OCI-LY1 (cell line): ENCODE data around the gene SDK1.

Experiments used
- H2AFZ ChIP-seq: fragments of 200-600 bp; sonication (generic), shearing (Covaris generic); 2 replicates; pipeline ENCODE4 v1.6.0; 2014; ENCODE audit warnings: antibody characterized with exemption, mild to moderate bottlenecking, low read length
- H3F3A ChIP-seq: fragments of 200-600 bp; sonication (generic), shearing (Covaris generic); 2 replicates; pipeline ENCODE4 v1.6.0; 2014; ENCODE audit warnings: mild to moderate bottlenecking, antibody characterized with exemption, low read length, moderate library complexity; ENCODE audit not compliant: insufficient read depth
- H3K27ac ChIP-seq: fragments of 200-600 bp; sonication (generic); 2 replicates; pipeline ENCODE4 v1.5.1; 2014; ENCODE audit warnings: low read length, mixed run types, mild to moderate bottlenecking, low read depth; ENCODE audit not compliant: poor library complexity, severe bottlenecking
- H3K27me3 ChIP-seq: fragments of 200-600 bp; sonication (generic); 2 replicates; pipeline ENCODE4 v1.6.0; 2014; ENCODE audit warnings: antibody characterized with exemption, mild to moderate bottlenecking, low read length, moderate library complexity; ENCODE audit not compliant: insufficient read depth
- H3K36me3 ChIP-seq: fragments of 200-600 bp; sonication (generic); 2 replicates; pipeline ENCODE4 v1.6.1; 2014; ENCODE audit warnings: mild to moderate bottlenecking, antibody characterized with exemption, low read length, moderate library complexity, mixed read lengths; ENCODE audit not compliant: insufficient read depth
- H3K4me1 ChIP-seq: fragments of 200-600 bp; sonication (generic); 2 replicates; pipeline ENCODE4 v1.5.1; 2014; ENCODE audit warnings: mild to moderate bottlenecking, low read length, moderate library complexity; ENCODE audit not compliant: insufficient read depth, severe bottlenecking
- H3K4me2 ChIP-seq: fragments of 200-600 bp; sonication (generic), shearing (Covaris generic); 2 replicates; pipeline ENCODE4 v1.6.1; 2014; ENCODE audit warnings: low read length
- H3K4me3 ChIP-seq: fragments of 200-600 bp; sonication (generic); 2 replicates; pipeline ENCODE4 v1.5.1; 2014; ENCODE audit warnings: low read length, low read depth, mild to moderate bottlenecking, mixed read lengths; ENCODE audit not compliant: poor library complexity, severe bottlenecking
- H3K79me2 ChIP-seq: fragments of 200-600 bp; shearing (Covaris generic); 2 replicates; pipeline ENCODE4 v1.6.1; 2016; ENCODE audit warnings: mixed run types, low read length, mixed read lengths; ENCODE audit not compliant: insufficient read depth
- H3K9ac ChIP-seq: fragments of 200-600 bp; sonication (generic), shearing (Covaris generic); 2 replicates; pipeline ENCODE4 v1.6.1; 2014; ENCODE audit warnings: mild to moderate bottlenecking, low read length, mixed read lengths
- H3K9me2 ChIP-seq: fragments of 200-600 bp; sonication (generic), shearing (Covaris generic); 2 replicates; pipeline ENCODE4 v1.6.1; 2014; ENCODE audit warnings: low read depth, mild to moderate bottlenecking, low read length, mixed read lengths
- H3K9me3 ChIP-seq: fragments of 200-600 bp; shearing (Covaris generic); 2 replicates; pipeline ENCODE4 v1.6.1; 2014; ENCODE audit warnings: low read length, mixed read lengths
- H4K20me1 ChIP-seq: fragments of 200-600 bp; sonication (generic), shearing (Covaris generic); 2 replicates; pipeline ENCODE4 v1.6.0; 2016; ENCODE audit warnings: mild to moderate bottlenecking, low read length; ENCODE audit not compliant: insufficient read depth
- CTCF ChIP-seq: fragments of 200-600 bp; sonication (generic), shearing (Covaris generic); IDR thresholded peaks from 2 replicates; pipeline ENCODE4 v1.5.1; 2017; ENCODE audit warnings: mild to moderate bottlenecking, antibody characterized with exemption, low read length, moderate library complexity, mixed read lengths
- EZH2 ChIP-seq: fragments of 200-600 bp; sonication (generic), shearing (Covaris generic); IDR thresholded peaks from 2 replicates; pipeline ENCODE4 v1.8.0; 2017; ENCODE audit warnings: borderline replicate concordance, mixed run types, mild to moderate bottlenecking, antibody characterized with exemption, low read length, moderate library complexity, mixed read lengths

Gene SDK1

GRCh38 chr7:3639253-3639652 lies 338.2 kb downstream of the SDK1 start:
- TF ChIP-seq EZH2 (no peak), CTCF (no peak)
- H4K20me1 ChIP-seq = no peaks in the 10 kb centered on the region

GRCh38 chr7:3641582-3641981 lies 340.5 kb downstream of the SDK1 start:
- H3K9me2 ChIP-seq = no peaks in the 10 kb centered on the region
- no peak overlapping the region for H3K4me2 ChIP-seq
- H3K9ac ChIP-seq = no peak overlapping the region
- no peak overlapping the region for H3K4me3 ChIP-seq
- H4K20me1 ChIP-seq = no peaks in the 10 kb centered on the region
- no peaks in the 10 kb centered on the region for H3K79me2 ChIP-seq
- no peak overlapping the region for H2AFZ ChIP-seq
- H3K27me3 ChIP-seq = no peaks in the 10 kb centered on the region
- H3K4me1 ChIP-seq = no peaks in the 10 kb centered on the region
- peaks cover 34% of the 10 kb centered on the region for H3K36me3 ChIP-seq
- H3K27ac ChIP-seq = no peak overlapping the region
- H3K9me3 ChIP-seq = no peaks in the 10 kb centered on the region
- TF ChIP-seq EZH2 (no peak), CTCF (no peak)
- H3F3A ChIP-seq = no peaks in the 10 kb centered on the region

More at GRCh38 chr7:3639253-3639652, 338.2 kb downstream of the SDK1 start:
- H3K36me3 ChIP-seq = peaks cover 24% of the 10 kb centered on the region; the same call in 1 of the 2 replicates
- no peaks in the 10 kb centered on the region for H3K9me3 ChIP-seq
- no peak overlapping the region for H2AFZ ChIP-seq
- H3F3A ChIP-seq = no peaks in the 10 kb centered on the region
- no peak overlapping the region for H3K4me3 ChIP-seq
- H3K4me1 ChIP-seq = no peaks in the 10 kb centered on the region
- no peaks in the 10 kb centered on the region for H3K79me2 ChIP-seq
- H3K9ac ChIP-seq = no peak overlapping the region
- H3K9me2 ChIP-seq = no peaks in the 10 kb centered on the region
- H3K27ac ChIP-seq = no peak overlapping the region
- H3K27me3 ChIP-seq = no peaks in the 10 kb centered on the region
- no peak overlapping the region for H3K4me2 ChIP-seq

DNA sequence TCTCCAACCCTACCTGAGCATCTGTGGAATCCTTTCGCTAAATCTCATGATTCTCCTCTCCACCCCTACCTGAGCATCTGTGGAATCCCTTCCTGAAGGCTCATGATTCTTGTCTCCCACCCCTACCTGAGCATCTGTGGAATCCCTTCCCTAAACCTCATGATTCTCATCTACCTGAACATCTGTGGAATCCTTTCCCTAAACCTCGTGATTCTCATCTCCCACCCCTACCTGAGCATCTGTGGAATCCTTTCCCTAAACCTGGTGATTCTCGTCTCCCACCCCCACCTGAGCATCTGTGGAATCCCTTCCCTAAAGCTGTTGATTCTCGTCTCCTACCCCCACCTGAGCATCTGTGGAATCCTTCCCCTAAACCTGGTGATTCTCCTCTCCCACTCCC lies 342.0 kb downstream of the SDK1 start:
- H3K4me2 ChIP-seq = no peak overlapping the region
- H3K4me3 ChIP-seq = no peak overlapping the region
- no peaks in the 10 kb centered on the region for H3K27me3 ChIP-seq
- no peaks in the 10 kb centered on the region for H3K9me2 ChIP-seq
- H3K4me1 ChIP-seq = no peaks in the 10 kb centered on the region
- no peaks in the 10 kb centered on the region for H4K20me1 ChIP-seq
- TF ChIP-seq CTCF = no peak
- TF ChIP-seq EZH2 = no peak
- H3K27ac ChIP-seq = no peak overlapping the region
- H3F3A ChIP-seq = no peaks in the 10 kb centered on the region
- no peaks in the 10 kb centered on the region for H3K9me3 ChIP-seq
- peaks cover 34% of the 10 kb centered on the region for H3K36me3 ChIP-seq
- H3K79me2 ChIP-seq = no peaks in the 10 kb centered on the region
- H2AFZ ChIP-seq = no peak overlapping the region
- no peak overlapping the region for H3K9ac ChIP-seq
